ENCODE measurements around the gene UBE2J2.
A peak's percentile ranks its signal among the peaks of the same experiment; 100 is the strongest.

Gene UBE2J2

GRCh38 chr1:1306661-1307260, 33.1 kb upstream of the UBE2J2 start:
- H3K4me2 ChIP-seq (ENCODE audit: insufficient read depth, low read length) = peak overlapping the region; percentile 76
- peaks cover 46% of the 10 kb centered on the region for H3K4me1 ChIP-seq (ENCODE audit: insufficient read depth, low read length)
- DNase-seq = no peak
- ATAC-seq (ENCODE audit: insufficient read depth, low read depth) = no peak
- H3K79me2 ChIP-seq (ENCODE audit: insufficient read depth, low read length) = peaks cover 63% of the 10 kb centered on the region
- H3K9me3 ChIP-seq (ENCODE audit: insufficient read depth, low read length, severe bottlenecking) = no peaks in the 10 kb centered on the region
- H3K9ac ChIP-seq (ENCODE audit: low read depth, low read length) = peak overlapping the region; percentile 96
- peak overlapping the region; percentile 67 for H3K27ac ChIP-seq (ENCODE audit: low read length)
- TF ChIP-seq EZH2 (IDR thresholded peaks at IDR 0.05; ENCODE audit: borderline replicate concordance, low read depth, low read length, severe bottlenecking) = no peak
- TF ChIP-seq CTCF (IDR thresholded peaks at IDR 0.05; ENCODE audit: borderline replicate concordance, extremely low read depth, low read length, poor library complexity, severe bottlenecking) = no peak
- peak overlapping the region; percentile 64; the same call in 1 of the 2 replicates for H2AFZ ChIP-seq (ENCODE audit: low read depth, low read length)
- H3K4me3 ChIP-seq (ENCODE audit: low read depth in 1 of 2, low read length in 2 of 2) = peak overlapping the region; percentile 91 to 96; a peak in 3 of 4 replicates
- no peaks in the 10 kb centered on the region for H3K27me3 ChIP-seq (ENCODE audit: insufficient read depth, low read length, poor library complexity)
- peaks cover 30% of the 10 kb centered on the region for H3K36me3 ChIP-seq (ENCODE audit: insufficient read depth, low read length)
- peaks cover 60% of the 10 kb centered on the region for H4K20me1 ChIP-seq (ENCODE audit: insufficient read depth, low read length)

GRCh38 chr1:1306070-1306660, 32.5 kb upstream of the UBE2J2 start:
- ATAC-seq (ENCODE audit: insufficient read depth, low read depth) (no peak), DNase-seq (peak; percentile 31)
- Histone ChIP-seq H3K4me3 (ENCODE audit: low read depth in 1 of 2, low read length in 2 of 2) (peak overlapping the region in 1 of 2 experiments; percentile 96; a peak in 2 of 4 replicates), H3K4me1 (ENCODE audit: insufficient read depth, low read length) (peaks cover 46% of the 10 kb centered on the region), H3K27me3 (ENCODE audit: insufficient read depth, low read length, poor library complexity) (no peaks in the 10 kb centered on the region), H3K36me3 (ENCODE audit: insufficient read depth, low read length) (peaks cover 24% of the 10 kb centered on the region), H4K20me1 (ENCODE audit: insufficient read depth, low read length) (peaks cover 56% of the 10 kb centered on the region), H3K9me3 (ENCODE audit: insufficient read depth, low read length, severe bottlenecking) (no peaks in the 10 kb centered on the region), H3K9ac (ENCODE audit: low read depth, low read length) (peak overlapping the region; percentile 96), H3K27ac (ENCODE audit: low read length) (peak overlapping the region; percentile 51), H3K79me2 (ENCODE audit: insufficient read depth, low read length) (peaks cover 62% of the 10 kb centered on the region), H2AFZ (ENCODE audit: low read depth, low read length) (no peak overlapping the region), H3K4me2 (ENCODE audit: insufficient read depth, low read length) (peak overlapping the region; percentile 76)
- TF ChIP-seq CTCF (IDR thresholded peaks at IDR 0.05; ENCODE audit: borderline replicate concordance, extremely low read depth, low read length, poor library complexity, severe bottlenecking) (peak; percentile 36), EZH2 (IDR thresholded peaks at IDR 0.05; ENCODE audit: borderline replicate concordance, low read depth, low read length, severe bottlenecking) (no peak)

- peaks cover 59% of the 10 kb centered on the region for H3K79me2 ChIP-seq (ENCODE audit: insufficient read depth, low read length)
- peaks cover 54% of the 10 kb centered on the region for H4K20me1 ChIP-seq (ENCODE audit: insufficient read depth, low read length)
- peak overlapping the region; percentile 96 for H3K9ac ChIP-seq (ENCODE audit: low read depth, low read length)
- no peaks in the 10 kb centered on the region for H3K9me3 ChIP-seq (ENCODE audit: insufficient read depth, low read length, severe bottlenecking)
- H3K27me3 ChIP-seq (ENCODE audit: insufficient read depth, low read length, poor library complexity) = no peaks in the 10 kb centered on the region
- peak overlapping the region; percentile 51 for H3K27ac ChIP-seq (ENCODE audit: low read length)
- H3K4me3 ChIP-seq (ENCODE audit: low read depth in 1 of 2, low read length in 2 of 2) = peak overlapping the region in 1 of 2 experiments; percentile 96; a peak in 2 of 4 replicates
- ATAC-seq (ENCODE audit: insufficient read depth, low read depth) (peak; percentile 47), DNase-seq (peak; percentile 79)
- peaks cover 17% of the 10 kb centered on the region for H3K36me3 ChIP-seq (ENCODE audit: insufficient read depth, low read length)
- TF ChIP-seq CTCF (IDR thresholded peaks at IDR 0.05; ENCODE audit: borderline replicate concordance, extremely low read depth, low read length, poor library complexity, severe bottlenecking) (no peak), EZH2 (IDR thresholded peaks at IDR 0.05; ENCODE audit: borderline replicate concordance, low read depth, low read length, severe bottlenecking) (no peak)
- no peak overlapping the region for H2AFZ ChIP-seq (ENCODE audit: low read depth, low read length)
- H3K4me2 ChIP-seq (ENCODE audit: insufficient read depth, low read length) = peak overlapping the region; percentile 76
- peaks cover 43% of the 10 kb centered on the region for H3K4me1 ChIP-seq (ENCODE audit: insufficient read depth, low read length)
Observed at GRCh38 chr1:1305300-1306069, 31.8 kb upstream of the UBE2J2 start.

Data from DND-41 (cell line).